HG03097 (cell line): ENCODE measurements around the gene ZNF541.

Experiments used
- ATAC-seq: cut with Tn5 transposase; IDR thresholded peaks from one replicate; pipeline ENCODE4 v1.9.1; 2021; ENCODE audit not compliant: unreplicated experiment, low FRiP score

The ZNF541 gene, protein sequence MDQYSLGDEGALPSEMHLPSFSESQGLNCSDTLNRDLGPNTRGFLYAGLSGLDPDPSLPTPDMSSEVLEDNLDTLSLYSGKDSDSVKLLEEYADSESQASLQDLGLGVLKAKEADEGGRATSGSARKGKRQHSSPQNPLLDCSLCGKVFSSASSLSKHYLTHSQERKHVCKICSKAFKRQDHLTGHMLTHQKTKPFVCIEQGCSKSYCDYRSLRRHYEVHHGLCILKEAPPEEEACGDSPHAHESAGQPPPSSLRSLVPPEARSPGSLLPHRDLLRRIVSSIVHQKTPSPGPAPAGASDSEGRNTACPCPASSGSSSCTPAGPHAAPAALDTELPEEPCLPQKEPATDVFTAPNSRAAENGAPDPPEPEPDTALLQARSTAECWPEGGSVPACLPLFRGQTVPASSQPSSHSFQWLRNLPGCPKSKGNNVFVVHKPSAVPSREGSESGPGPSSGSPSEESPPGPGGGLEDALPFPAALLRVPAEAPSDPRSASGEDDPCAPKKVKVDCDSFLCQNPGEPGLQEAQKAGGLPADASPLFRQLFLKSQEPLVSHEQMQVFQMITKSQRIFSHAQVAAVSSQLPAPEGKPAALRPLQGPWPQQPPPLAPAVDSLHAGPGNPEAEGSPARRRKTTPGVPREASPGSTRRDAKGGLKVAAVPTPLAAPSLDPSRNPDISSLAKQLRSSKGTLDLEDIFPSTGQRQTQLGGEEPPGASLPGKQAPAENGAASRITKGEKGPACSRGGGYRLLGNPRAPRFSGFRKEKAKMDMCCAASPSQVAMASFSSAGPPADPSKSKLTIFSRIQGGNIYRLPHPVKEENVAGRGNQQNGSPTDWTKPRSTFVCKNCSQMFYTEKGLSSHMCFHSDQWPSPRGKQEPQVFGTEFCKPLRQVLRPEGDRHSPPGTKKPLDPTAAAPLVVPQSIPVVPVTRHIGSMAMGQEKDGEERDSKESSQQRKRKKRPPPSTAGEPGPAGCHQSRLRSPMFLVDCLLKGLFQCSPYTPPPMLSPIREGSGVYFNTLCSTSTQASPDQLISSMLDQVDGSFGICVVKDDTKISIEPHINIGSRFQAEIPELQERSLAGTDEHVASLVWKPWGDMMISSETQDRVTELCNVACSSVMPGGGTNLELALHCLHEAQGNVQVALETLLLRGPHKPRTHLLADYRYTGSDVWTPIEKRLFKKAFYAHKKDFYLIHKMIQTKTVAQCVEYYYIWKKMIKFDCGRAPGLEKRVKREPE (N-terminal part only)

DNA sequence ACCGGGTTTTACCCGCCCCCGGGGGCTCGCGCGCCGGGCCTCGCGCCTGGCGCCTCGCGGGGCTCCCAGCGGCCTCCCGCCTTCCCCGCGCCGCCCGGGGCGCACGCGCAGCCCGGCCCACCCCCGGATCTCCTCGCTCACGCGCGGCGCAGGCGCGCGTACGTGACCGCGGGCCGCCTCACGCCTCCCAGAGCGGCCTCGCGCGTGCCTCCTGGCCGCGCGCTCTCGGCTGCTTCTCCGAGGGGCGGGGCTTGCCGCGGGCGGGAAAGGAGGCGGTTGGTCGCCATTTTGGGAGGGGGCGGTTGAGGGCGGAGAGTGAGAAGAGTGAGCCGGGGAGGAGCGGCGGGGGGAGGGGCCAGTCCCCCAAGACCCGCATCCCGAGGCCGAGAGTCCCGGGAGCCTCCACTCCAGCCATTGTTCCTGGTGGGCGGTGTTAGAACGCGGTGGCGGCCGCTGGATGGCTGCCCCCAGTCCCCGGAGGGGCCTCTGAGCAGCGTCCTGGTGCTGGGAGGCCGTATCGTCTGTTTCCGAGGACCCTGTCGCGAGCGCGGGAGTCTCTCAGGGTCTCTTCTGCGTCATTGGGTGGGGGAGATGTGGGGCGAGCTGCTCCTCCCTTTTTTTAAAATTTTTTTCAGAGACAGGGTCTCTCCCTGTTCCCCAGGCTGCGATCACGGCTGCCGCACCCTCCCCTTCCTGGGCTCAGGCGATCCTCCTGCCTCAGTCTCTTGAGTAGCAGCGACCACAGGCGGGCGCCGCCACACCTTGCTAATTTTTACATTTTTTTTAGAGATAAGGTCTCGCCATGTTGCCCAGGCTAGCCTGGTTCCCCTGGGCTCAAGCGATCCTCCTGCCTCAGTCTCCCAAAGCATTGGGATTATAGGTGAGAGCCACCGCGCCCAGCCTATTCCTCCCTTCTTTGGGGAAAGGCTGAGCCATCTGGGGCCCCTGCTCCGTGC is at the start of gene ZNF541:
ZNF541 (minus strand) TSS at position 78 of the 956 bp plus-strand sequence. CDS start 17,292 bp downstream, outside the sequence.
- ATAC-seq, result no peak

DNA sequence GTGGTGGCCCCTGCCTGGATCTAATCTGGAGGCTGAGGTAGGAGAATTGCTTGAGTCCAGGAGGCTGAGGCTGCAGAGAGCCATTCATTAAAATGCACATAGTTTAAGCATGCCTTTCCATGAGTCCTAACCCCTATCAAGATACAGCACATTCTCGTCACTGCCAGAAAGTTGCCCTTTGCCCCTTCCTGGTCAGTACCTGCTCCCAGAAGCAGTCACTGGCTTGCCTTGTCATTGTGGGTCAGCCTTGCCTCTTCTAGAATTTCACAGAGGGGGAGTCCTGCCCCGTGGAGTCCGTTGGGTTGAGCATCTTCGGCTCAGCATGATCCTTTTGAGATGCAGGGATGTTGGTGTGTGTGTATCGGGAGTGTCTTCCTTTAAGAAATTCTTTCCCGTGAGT is 46.8 kb upstream of the ZNF541 start:
- ATAC-seq, result no peak

DNA sequence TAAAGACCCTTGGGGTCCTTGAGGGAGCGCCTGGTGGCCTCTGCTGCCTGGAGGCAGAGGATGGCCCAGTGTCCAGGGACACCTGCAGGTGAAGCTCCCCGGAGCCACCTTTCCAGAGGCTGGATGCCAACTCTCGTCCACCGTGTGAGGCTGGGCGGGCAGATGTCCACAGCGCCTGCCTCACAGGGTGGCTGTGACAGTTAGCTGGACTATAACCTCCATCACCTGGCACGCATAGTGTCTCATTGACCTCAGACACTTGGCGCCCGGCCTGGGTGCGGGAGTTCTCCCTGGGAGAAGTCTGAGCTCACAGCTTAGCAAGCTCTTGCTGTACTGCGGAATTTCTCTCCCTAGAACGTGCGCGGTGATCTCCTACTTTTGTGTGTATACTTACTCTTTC is 45.8 kb upstream of the ZNF541 start:
- no peak for ATAC-seq

DNA sequence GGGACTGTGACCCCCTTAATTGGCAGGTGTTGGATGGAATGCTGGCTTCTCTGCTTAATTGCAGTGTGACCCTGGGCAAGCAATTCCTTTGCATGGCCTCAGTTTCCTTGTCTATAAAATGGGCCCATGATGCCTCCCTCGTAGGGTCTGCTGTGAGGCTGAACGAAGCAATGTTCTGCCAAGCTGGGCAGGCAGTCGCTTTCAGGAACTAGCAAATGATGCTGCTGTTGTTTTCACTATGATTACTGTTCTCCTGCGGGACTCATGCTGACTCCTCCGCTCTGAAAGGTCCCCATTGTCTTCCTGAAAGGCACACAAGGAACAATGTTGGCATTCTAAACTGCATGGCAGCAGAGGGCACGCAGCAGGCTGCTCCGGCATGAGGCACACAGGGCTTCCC is 42.8 kb upstream of the ZNF541 start:
- ATAC-seq, result no peak

DNA sequence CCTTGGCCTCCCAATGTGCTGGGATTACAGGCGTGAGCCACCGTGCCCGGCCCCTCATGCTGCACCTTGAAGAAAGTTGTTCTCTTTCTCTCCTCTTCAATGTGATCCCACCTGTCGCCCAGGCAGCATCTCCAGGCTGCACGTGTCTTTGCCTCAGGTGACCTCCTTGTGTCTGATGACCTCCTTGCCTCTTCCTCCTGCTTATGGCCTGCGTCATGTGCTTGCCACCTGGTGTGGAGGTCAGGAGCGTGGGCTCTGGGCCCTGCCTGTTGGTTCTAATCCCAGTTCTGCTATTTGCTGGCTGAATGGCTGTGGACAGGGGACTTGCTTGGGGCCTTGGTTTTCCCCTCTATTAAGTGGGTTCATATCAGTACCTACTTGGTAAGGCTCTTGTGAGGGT is 42.3 kb upstream of the ZNF541 start:
- no peak for ATAC-seq

DNA sequence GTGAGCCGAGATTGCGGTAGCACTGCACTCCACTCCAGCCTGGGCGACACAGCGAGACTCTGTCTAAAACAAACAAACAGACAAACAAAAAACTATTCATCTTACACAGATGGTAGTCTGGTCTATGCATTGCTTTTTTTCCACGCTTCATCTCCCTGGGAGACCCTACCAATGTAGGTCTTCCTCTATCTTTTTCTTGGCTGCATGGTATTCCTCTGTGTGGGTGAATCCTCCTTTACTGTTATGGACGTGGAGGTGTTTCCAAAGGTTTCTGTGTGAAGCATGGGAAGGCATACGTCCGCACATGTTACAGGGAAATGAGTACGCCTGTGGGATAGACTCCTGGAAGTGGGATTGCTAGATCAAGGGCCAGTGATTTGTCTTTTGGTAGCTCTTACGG is 41.6 kb upstream of the ZNF541 start:
- ATAC-seq, result no peak

DNA sequence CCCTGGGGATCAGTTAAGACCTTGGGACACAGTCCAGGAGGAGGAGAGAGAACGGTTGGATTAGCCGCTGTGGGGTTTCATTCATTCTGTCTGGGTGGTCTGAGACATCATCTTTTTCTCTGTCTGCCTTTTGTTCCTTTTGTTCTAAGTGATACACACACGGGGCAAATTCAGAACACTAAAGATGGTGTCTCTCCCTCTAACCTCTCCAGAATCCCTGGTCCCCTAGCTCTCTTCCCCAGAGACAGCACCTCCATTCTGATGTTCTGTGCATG is 41.0 kb upstream of the ZNF541 start:
- no peak for ATAC-seq

DNA sequence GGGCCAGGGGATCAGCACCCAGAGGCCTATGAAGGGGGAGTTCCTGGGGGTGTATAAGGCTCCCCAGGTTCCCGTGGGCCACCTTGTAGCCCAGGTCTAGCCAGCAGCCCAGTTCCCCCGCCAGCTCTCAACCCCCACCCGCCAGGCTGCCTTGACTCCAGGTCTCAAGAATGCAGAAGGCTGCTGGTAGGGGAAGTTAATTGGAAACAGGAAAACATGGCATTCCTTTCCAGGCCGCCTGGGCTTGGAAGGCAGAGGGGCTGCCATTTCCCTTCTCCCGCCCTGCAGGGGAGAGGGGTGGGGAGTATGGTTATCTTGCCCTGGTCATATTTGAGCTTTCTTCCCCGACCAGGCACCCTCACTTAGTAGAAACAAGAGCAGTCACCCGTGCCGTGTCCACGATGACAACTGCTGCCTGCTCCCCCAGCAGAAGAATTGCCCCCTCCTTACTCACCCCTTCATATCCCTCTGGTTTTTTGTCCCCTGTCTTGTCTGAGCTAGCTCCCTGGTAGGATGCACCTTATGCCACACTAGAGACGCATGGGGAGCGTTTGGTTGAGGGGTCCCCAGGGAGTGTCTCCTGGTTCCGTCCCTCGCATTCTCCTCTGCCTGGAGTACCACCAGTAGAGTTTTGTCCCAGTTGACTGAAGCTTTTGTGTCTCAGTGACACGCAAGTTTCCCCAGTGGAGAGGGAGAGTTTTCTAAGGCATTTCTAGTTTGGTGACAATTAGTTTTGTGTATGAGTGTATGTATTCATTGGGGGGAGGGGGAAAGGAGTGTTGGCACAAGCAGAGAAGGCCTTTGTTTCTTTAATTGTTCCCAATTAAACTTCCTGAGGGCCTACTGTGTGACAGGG is 40.4 kb upstream of the ZNF541 start:
- no peak for ATAC-seq

DNA sequence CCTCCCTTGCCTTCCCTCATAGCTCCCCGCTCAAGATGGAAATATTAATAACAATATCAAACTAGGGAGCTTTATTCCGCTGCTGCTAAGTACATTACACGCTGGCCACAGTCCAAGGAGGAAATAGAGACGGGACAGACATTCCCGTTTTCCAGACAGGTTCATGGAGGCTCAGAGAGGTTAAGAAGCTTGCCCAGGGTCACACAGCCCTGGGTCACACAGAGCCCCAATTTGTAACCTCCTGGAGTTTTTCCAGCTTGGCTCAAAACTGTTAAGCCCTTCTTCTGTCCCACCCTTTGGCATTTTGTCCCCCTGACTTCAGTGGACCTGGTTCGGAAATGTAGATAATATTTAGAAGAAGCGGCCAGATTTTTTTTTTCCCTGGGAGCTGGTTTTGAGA is 38.0 kb upstream of the ZNF541 start:
- ATAC-seq, result no peak

DNA sequence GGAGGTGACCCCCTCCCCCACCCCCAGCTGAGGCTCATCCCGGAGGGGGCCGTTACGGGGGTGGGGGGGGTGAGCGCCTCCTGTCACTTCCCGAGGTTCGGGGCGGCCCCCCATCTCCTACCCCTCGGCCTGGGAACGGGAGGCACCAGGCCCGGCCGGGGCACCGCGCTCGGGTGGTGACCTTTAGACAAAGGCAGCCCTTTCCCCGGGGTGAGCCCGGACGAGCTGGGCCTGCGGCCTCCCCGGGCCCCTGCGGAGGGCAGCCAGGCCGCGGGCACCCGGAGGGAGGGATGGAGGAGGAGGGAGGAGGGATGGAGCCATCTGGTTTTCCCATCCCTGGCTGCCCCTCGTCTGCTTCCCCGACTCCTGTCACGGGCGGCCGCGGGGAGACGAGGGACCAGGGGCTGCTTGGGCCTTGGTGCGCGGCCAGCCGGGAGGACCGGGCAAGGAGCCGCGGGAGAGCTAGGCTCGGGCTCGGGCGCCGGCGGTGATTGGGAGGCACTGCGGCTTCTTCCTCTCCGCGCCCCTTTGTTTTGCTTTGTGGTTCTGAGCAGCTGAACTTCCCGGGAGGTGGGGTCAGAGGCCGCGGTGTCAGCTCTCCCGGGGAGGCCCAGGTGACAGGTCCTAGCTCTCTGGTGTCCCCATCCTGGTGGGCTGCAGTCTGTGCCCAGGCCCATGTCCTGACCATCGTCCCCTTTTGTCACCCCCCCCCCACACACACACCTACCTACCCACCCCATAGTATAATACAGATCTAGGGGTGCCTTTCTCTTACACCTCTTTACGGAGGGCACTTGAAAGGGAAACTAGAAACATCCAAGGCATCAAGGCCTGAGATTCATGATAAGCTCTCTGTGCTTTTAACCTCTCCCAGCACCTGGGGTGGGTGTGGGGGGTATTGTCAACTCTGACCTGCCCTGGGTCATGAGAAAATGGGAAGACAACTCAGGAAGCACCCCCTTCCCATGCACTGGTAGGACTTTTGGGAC is 37.3 kb upstream of the ZNF541 start:
- ATAC-seq, result no peak

DNA sequence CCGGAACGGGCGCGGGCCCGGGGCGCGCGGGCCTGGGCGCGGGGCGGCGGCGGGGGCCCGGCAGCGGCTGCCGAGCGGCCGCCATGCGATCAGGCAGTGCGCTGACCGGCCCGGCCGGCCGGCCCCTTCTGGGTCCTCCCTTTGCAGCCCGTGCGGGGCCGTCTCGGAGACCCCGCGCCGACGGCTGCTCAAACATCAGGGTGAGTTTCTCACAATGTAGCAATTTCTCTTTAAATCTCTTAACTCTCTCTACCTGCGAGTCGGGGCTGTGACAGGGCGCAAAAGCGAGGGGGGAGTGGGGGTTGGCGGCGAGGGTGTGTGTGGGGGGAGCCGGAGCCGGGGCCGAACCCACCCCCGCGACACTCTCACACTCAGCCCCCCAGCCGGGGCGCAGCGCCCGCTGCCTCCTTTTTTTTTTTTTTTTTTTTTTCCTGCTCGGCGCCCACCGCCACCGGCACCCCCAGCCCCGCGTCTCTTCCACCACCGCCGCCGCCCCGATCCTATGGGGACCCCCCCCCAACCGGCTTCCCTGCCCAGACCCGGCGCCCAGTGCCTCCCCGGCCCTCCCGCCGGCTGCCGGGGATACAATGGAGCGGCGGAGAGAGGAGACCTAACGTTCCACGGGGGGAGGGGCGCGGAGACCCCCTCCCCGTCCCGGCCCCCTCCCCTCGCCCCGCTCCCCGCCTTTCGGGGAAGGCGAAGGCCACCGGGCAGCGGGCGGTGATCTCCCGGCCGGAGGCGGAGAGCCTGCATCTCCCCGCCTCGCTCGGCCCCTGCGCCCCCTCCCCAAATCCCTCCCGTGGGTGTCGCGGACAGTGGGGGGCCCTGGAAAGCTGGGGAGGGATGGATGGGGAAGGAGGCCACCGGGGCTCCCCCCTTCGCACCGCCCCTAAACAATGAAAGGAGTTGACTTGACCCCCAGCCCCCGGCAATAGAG is 36.3 kb upstream of the ZNF541 start, which contains the start of gene BICRA:
BICRA (plus strand) TSS at position 166 of the 937 bp plus-strand sequence. CDS start 64,441 bp downstream, outside the sequence.
- ATAC-seq, result peak; percentile 43

DNA sequence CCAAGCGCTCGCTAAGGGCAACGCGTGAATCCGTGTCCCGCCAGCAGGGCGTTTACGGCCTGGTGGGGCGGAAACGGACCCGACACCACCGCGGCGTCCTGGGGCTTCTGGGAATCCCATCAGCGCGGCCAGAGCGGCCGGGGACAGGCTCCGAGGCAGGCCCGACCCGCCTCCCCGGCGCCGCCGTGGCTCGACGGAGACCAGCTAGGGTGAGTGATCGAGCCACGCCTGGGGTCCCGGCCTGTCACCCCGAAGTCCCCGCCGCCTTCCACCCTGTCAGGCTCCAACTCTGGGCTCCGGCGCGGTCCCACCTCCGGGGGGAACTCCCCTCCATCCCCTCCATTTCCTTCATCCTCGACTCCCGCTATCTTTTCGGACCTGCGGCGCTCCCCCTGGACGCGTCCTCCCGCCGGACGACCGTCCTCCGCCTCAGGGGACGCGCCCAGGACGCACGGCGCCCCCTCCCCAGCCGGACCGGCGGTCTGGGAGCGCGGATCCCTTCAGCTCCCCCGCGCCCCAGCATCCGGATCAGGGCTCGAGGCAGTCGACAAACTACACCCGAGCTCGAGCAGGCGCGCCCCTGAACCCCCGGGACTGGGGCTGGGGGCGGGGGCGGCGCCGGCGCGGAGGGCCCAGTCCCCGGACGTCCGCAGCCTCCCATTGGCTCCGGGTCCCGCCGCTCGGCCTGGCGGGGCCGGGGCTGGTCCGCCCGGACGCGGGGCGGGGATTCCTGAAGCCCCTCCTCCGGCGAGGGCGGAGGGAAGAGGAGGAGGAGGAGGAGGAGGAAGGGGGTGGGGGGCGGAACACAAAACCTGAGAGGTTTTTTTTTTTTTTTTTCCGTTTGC is 35.3 kb upstream of the ZNF541 start:
- ATAC-seq, result peak; percentile 86

DNA sequence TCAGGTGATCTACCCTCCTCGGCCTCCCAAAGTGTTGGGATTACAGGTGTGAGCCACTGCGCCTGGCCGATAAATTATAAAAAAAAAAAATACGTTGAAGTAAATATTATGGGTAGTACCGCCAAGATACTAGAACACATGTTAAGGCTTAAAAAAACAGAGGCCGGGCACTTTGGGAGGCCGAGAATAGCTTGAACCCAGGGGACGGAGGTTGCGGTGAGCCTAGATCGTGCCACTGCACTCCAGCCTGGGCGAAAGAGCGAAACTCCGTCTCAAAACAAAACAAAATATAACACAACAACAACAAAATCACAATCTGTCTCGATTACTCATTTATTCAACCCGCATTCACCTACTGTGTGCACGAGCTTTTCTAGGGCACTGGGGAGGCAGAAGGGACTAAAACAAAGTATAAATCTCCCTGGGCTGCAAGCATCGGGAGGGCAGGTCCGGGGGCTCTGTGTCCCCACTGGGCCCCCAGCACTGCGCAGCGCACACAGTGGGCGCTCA is 34.7 kb upstream of the ZNF541 start:
- ATAC-seq, result no peak

DNA sequence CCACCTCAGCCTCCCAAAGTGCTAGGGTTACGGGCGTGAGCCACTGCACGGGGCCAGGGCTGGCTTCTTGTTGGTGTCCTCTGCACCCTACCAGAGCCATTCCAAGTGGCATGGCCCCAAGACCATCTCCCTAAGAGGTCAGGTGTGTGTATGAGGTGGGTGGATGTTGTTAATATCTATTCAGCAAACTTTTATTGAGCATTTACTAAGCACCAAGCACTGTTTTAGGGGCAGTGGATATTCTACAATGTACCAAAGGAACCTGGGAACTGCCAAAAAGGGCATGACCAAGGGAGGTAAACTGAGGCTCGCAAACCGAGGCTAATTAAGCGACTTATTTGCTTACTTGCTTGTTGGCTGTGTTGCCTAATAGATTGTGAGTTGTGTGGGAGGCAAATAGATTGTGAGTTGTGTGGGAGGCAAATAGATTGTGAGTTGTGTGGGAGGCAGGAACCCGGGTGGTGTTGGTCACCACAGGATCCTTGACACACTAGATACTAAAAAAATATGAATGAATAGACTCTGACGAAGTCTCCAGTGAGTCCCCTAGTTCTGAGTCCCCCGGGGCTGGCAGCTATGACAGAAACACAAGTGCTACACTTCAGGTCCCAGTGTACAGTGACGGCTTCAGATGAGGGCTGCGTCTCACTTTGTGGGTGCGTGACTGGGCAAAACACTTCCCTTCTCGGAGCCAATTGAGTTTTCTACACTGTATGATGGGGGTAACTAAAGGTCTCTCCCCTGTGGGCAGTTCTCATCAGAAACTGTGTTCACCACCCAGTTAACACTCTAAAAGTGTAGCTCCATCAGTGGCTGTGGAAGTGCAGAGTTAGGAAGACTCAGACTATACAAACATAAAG is 31.0 kb upstream of the ZNF541 start:
- ATAC-seq, result no peak
